ENCODE results near the gene ZNF785.
A peak's percentile ranks its signal among the peaks of the same experiment; 100 is the strongest.
"Not testable (repeated sequence)": the region's sequence is repeated elsewhere in the genome, so short reads cannot be mapped to it uniquely, and the experiment has no call there.

The ZNF785 gene

GRCh38 chr16:30601966-30602365, 16.5 kb upstream of the ZNF785 start:
- no peak for DNase-seq

GRCh38 chr16:30600929-30601328, 15.4 kb upstream of the ZNF785 start:
- no peak for DNase-seq

DNA sequence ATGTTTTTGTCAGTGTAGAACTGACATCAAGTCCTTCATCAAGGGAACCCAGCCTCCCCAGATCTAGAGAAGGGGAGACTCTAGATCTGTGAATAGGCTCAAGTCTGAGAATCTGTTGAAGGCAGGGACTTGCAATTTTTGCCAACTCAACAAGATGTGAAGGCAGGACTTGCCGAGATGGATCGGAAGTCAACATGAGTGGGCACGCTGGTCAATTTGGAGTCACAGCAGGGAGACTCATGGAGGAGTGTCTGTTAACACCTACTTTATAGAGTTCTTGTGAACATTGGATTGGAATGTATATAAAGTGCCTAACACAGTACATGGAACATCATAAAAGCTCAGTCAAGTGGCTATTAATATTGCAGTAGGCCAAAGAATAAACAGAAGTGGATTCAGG, 14.7 kb upstream of the ZNF785 start:
- DNase-seq: no peak

- no peak for DNase-seq
These were observed 7.4 kb upstream of the ZNF785 start for GRCh38 chr16:30592871-30593270.

DNA sequence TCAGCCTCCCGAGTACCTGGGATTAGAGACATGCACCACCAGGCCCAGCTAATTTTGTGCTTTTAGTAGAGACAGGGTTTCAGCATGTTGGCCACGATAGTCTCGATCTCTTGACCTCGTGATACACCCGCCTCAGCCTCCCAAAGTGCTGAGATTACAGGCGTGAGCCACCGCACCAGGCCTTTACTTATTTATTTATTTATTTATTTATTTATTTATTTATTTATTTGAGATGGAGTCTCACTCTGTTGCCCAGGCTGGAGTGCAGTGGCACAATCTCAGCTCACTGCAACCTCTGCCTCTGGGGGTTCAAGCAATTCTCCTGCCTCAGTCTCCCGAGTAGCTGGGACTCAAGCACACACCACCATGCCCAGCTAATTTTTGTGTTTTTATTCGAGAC, 5.4 kb upstream of the ZNF785 start:
- not testable (repeated sequence) for DNase-seq

GRCh38 chr16:30589582-30589981, 4.1 kb upstream of the ZNF785 start:
- DNase-seq: not testable (repeated sequence)

DNA sequence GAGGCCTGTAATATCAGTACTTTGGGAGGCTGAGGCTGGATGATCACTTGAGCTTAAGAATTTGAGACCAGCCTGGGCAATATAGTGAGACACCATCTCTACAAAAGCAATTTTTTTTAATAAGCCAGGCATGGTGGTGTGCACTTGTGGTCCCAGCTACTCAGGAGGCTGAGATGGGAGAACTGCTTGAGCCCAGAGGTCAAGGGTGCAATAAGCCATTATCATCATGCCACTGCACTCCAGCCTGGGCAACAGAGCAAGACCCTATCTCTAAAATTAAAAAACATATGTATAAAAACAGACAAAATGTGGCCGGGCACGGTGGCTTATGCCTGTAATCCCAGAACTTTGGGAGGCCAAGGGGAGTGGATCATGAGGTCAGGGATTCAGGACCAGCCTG, 3.2 kb upstream of the ZNF785 start:
- no peak for DNase-seq

DNA sequence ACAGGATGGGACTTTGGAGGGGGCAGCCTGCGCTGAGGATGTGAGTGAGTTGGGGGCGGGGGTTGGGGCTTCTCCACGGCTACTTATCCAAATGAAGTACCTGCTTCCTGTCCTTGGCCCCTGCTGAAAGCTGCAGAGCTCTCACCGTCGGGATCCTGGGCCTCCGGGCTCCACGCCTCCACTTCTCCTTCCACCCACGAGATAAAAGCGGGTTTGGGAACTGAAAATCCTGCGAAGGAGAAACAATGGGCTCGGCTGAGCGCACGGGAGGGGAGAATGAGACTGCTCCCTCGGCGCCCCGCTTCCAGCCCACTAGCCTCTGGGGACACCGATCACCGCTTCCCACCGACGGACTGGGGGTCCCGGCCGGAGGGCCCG, 486 bp downstream of the ZNF785 start:
- no peak for DNase-seq

- no peak for DNase-seq
These were observed 2.7 kb downstream of the ZNF785 start for GRCh38 chr16:30582611-30583340.

DNA sequence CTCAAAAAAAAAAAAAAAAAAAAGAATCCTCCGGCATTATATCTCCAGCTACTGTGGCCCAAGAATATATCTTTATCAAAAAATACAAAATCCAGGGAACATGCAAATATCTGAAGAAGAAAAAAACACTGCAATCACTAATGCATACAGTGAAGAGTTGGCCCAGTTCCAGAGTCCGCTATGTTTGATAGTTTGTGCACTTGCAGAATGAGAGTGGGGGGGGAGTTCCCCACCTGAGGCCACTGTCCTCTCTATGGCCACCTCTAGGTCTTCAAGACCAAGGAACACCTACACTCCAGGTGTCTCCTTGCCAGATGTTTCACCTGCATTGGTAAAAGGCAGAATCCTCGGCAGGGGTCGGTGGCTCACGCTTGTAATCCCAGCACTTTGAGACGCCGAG, 4.0 kb downstream of the ZNF785 start:
- DNase-seq: no peak

- no peak for DNase-seq
These were observed 10.8 kb downstream of the ZNF785 start for GRCh38 chr16:30574678-30575077.

DNA sequence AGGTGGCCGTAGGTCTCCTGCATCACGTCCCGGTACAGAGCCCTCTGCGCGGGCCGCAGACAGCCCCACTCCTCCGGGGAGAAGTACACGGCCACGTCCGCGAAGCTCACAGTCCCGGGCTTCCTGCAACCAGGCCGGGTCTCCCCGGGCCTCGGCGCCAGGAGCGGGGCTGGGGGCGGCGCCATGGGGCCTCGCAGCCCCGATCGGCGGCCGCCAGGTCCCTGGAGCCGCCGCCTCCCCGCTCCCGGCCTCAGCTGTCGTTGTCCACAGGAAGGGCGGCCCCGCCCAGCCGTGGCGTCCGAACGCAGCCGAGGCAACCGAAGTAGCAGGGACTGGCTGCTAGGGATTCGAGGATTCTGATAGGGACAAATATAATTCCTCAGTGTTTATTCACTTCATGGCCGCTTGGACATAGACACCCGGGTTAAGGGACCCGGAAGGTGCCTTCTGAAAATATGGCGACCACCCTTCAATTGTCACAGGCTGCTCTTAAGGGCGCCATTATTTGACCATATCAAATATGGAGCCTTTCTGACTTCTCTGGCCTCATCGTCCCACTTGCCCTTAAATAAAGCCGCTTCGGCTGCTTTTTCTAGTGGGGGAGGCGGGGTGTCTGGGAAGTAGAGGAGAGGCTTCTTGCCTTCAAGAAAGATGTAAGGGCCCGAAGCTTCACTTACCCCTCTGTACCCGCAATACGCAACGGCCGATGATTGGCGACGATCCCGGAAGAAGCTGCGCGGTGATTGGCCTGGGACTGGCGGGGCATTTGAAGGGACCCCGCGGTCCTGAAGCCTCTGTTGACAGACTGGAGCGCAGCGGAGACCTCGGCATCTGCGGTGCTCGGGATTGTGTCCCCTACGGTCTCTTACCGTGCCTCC, 13.8 kb downstream of the ZNF785 start, which contains the start of gene ZNF688:
ZNF688 (minus strand) TSS at position 270 of the 878 bp plus-strand sequence; CDS start at position 185, 85 bp downstream.
- DNase-seq: peak; percentile 98

GRCh38 chr16:30570636-30571444, 14.7 kb downstream of the ZNF785 start:
- DNase-seq: no peak

DNA sequence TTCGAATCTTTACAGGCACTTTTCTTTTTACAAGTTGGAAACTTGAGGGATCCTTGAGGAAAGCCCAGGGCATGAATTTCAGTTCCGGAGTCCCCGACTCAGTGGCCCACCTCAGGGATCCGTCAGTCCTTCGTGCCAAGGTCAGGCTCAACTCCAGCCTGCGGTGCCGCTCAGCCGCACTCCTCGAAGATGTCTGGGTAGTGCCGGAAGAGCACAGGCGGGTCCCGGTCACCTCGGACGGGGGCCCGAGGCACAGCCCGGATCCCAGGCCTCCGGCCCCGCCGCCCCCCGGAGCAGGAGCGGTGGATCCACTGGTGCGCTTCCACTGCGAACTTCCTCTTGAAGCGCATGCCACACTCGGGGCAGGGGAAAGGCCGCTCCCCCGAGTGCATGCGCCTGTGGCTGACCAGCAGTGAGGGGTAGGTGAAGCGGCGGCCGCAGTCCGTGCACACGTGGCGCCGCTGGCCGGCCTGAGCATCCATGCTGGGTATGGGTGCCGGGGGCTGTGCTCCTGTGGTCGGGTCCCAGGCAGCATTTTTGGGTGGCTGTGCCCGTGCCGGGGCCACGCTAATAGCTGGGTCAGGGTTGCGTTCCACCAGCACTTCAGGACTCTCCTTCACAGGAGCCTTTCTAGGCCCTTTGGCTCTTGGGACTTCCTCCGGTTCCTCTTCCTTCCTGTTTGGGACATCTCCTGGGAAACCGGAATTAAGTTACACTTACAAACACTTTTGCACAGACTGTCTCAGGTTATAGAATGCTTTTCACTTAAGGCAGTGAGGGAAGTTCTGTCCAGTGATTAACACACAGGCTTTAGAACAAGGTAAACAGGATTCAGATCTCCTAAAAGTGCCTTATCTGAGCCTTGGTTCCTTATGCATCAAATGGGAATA, 15.5 kb downstream of the ZNF785 start:
- DNase-seq: no peak

DNA sequence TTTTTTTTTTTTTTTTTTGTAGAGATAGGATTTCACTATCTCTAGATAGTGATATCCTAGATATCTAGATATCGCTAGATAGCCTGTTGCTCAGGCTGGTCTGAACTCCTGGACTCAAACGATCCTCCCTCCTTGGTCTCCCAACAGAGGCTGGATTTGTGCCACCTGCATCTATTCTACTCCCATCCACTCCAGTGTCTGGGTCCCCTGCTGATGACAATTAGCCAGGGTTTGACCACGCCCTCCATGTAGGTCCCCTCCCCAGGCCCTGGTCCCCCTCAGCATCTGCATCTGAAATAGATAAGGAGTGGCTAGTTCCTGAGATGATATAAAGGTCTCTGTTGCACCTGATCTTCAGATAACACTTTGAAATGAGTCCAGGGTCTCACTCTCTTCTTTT, 16.2 kb downstream of the ZNF785 start:
- no peak for DNase-seq

DNA sequence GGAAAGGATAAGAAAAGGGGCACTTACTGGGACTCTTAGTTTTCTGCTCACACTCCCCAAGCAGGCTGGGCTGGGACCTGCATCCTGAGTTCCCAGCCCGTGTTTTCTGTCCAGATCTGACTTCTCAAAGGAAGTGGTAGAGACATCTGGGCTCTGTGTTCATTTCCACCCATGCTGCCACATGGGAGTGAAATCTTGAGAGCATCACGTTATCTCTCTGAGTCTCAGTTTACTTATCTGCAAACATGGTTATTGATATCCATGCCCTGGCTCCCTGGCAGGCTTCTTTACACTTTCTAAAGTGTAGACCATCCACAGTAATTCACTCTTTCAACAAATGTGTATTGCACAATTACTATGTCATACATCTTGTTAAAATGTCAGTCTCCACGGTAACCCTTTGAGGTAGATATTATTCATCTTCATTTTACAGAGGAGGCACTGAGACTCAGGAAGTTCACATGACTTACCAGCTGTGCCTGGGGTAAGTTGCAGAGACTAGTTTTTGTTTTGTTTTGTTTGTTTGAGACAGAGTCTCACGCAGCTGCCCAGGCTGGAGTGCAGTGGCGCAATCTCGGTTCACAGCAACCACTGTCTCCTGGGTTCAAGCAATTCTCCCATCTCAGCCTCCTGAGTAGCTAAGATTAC, 17.4 kb downstream of the ZNF785 start:
- peak; percentile 59 for DNase-seq

DNA sequence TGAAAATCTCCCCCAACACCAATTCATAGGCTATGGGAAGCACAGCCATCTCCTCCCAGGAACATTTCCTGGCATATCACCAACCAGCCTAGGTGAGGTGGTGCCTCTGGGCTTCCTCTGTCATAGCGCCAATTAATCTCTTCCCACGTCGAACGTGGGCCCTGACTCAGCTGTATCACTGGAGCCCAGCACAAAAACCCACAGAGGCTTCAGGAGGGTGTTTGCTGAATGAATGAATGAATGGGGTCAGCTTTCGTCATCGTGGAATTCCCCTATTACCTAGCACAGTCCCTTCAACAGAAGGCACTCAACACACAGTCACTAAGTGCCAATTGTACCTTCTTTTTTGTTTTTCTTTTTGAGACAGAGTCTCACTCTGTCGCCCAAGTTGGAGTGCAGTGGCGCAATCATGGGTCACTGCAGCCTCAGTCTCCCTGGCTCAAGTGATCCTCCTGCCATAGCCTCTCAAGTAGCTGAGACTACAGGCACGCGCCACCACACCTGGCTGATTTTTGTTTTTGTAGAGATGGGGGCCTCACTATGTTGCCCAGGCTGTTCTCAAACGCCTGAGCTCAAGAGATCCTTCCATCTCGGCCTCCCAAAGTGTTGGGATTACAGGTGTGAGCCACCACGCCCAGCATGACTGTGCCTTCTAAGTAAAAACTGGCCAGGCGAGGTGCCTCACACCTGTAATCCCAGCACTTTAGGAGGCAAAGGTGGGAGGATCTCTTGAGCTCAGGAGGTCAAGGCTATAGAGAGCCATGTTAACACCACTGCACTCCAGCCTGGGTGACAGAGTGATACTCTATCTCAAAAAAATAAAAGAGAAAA, 18.1 kb downstream of the ZNF785 start:
- DNase-seq: no peak

DNA sequence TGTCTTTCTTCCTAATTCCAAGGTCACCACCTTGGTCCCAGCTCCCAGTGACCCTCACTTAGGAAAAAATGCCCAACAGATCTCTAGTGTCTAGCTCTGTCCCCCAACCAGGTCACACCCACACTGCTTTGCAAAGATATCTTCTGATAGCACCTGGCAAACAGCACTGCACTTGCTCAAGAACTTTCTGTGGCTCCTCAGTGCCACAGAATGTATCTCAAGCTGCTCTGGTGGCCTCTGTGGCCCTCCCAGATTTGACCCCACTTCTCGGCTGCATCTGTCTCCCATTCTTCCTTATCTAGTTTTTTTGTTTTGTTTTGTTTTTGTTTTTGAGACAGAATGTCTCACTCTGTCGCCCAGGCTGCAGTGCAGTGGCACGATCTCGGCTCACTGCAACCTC, 19.0 kb downstream of the ZNF785 start:
- no peak for DNase-seq

DNA sequence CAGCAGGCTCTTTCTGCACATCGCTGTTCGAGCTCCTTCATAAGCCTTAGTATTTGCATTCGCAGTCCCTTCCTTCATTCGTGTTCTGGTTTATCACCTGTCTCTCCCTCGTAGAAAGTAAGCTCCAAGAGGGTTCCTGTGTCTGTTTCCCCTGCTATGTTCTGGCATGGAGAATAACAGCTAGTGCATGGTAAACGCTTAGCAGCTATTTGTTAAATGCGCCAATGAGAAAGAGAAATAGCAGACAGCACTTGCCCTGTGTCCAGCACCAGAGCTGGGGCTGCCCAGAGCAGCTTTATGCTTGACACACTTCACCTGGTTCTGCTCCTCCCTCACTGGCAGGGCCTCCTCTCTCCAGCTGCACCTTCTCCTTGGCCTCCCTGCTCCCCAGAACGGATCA, 19.5 kb downstream of the ZNF785 start:
- DNase-seq: no peak

DNA sequence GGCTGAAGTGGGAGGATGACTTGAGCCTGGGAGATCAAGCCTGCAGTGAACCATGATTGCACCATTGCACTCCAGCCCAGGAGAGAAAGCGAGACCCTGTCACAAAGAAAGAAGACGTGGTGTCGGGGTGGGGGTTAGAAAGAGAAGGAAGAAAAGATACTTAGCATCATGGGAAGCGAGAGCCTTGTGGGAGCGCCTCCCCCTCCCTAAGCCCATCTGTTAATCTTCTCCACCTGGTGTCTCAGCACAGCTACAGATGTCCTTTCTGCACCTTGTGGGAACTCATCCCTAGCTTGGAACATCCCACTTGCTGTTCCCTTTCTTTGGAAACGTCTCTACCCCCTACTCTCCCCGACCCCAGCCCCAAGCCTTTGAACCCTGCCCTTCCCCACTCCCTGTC, 20.0 kb downstream of the ZNF785 start:
- no peak for DNase-seq

DNA sequence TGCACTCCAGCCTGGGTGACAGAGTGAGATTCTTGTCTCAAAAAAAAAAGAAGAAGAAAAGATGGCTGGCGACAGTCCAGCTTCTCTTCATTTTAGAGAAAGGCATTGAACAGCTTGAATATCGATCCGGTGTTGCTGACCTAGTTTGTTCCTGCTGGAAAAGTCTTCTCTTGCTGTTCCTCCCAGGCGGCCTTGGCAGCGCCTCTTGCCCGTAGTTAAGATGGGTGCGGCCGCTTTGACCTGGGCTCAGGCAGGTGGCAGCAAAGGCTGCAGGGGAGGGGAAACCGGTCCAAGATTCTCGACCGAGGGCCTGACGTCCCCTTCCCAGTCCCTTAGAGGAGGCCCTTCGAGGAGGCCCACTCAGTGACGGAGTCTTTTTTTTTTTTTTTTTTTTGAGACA, 23.5 kb downstream of the ZNF785 start:
- DNase-seq: no peak
